ENCODE measurements around the gene RPL28.

RPL28 gene

GRCh38 chr19:55439052-55439451, 53.3 kb downstream of the RPL28 start:
- Histone ChIP-seq H3K9ac (ENCODE audit: low read length in 5 of 5) (no peak overlapping the region), H3K27me3 (ENCODE audit: control insufficient read depth in 5 of 5, insufficient read depth in 4 of 5, low read length in 5 of 5) (peaks cover 32 to 62% (median 55%) of the 10 kb centered on the region in 5 donors), H3K4me3 (ENCODE audit: low read depth in 1 of 5, low read length in 5 of 5) (no peak overlapping the region), H3K36me3 (ENCODE audit: control insufficient read depth in 5 of 5, insufficient read depth in 5 of 5, low read length in 5 of 5) (no peaks in the 10 kb centered on the region), H3K27ac (ENCODE audit: low read depth, low read length) (no peak overlapping the region), H3K9me3 (ENCODE audit: control insufficient read depth in 5 of 5, low read length in 5 of 5) (peaks cover 0 to 4% (median 0%) of the 10 kb centered on the region in 5 donors), H3K4me1 (ENCODE audit: control insufficient read depth in 5 of 5, insufficient read depth in 5 of 5, low read length in 5 of 5) (peaks cover 0 to 20% (median 6%) of the 10 kb centered on the region in 5 donors)

DNA sequence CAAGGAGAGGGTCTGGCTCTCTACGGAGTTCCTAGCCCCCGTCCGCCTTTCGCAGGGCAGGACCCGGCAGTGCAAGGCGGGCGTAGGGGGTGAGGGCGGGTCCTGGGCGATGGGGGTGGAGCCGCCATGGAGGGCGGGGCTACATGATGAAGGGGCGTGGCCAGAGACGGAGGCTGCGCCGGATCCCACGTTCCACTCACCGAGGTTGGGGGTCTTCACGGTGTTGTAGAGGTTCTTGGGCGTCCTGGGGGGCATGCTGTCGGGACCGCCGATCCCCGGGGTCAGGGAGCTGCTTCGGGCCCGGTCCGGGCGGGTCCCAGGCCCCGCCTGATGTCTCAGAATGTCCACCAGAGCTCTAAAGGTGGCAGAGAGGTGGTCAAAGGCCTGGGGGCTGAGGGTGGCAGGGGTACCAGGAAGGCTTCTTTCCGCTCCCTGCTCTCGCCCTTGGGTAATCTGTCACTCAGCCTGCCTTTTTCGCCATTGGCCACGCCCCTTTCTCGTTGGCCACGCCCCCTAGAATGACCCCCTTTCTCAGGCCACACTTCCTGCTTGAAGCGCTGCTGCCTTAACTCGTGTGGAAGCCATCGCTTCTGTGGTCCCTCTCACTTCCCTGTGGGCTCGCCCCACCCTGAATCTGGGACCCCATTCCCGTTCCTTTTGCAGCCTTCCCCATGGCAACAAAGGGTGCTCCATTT, 54.8 kb downstream of the RPL28 start:
- Histone ChIP-seq H3K4me1 (ENCODE audit: control insufficient read depth in 5 of 5, insufficient read depth in 5 of 5, low read length in 5 of 5) (peaks cover 0 to 20% (median 6%) of the 10 kb centered on the region in 5 donors), H3K9me3 (ENCODE audit: control insufficient read depth in 5 of 5, low read length in 5 of 5) (peaks cover 0 to 4% (median 0%) of the 10 kb centered on the region in 5 donors), H3K27me3 (ENCODE audit: control insufficient read depth in 5 of 5, insufficient read depth in 4 of 5, low read length in 5 of 5) (peaks cover 38 to 73% (median 63%) of the 10 kb centered on the region in 5 donors), H3K9ac (ENCODE audit: low read length in 5 of 5) (no peak overlapping the region), H3K36me3 (ENCODE audit: control insufficient read depth in 5 of 5, insufficient read depth in 5 of 5, low read length in 5 of 5) (no peaks in the 10 kb centered on the region), H3K4me3 (ENCODE audit: low read depth in 1 of 5, low read length in 5 of 5) (no peak overlapping the region), H3K27ac (ENCODE audit: low read depth, low read length) (no peak overlapping the region)

DNA sequence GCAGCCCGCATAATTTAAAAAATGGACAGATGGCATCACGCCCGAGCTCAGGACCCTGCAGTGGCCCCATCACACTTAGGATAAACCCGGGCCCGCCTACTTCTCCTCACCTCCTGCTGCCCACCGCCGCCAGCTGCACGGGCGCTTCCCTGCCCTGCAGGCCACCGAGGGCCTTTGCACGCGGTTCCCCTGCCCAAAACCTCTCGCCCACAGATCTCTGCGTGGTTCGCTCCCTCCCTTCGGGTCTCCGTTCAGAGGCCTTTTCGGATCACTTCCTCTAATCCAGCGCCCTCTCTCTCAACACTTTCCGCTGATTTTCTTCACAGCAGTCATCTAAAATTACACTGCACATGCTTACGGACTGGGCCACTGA, 55.6 kb downstream of the RPL28 start:
- peaks cover 0 to 4% (median 0%) of the 10 kb centered on the region in 5 donors for H3K9me3 ChIP-seq (ENCODE audit: control insufficient read depth in 5 of 5, low read length in 5 of 5)
- no peak overlapping the region for H3K4me3 ChIP-seq (ENCODE audit: low read depth in 1 of 5, low read length in 5 of 5)
- H3K27me3 ChIP-seq (ENCODE audit: control insufficient read depth in 5 of 5, insufficient read depth in 4 of 5, low read length in 5 of 5), result peaks cover 38 to 73% (median 63%) of the 10 kb centered on the region in 5 donors
- no peaks in the 10 kb centered on the region for H3K36me3 ChIP-seq (ENCODE audit: control insufficient read depth in 5 of 5, insufficient read depth in 5 of 5, low read length in 5 of 5)
- no peak overlapping the region for H3K27ac ChIP-seq (ENCODE audit: low read depth, low read length)
- H3K9ac ChIP-seq (ENCODE audit: low read length in 5 of 5), result no peak overlapping the region
- peaks cover 0 to 20% (median 6%) of the 10 kb centered on the region in 5 donors for H3K4me1 ChIP-seq (ENCODE audit: control insufficient read depth in 5 of 5, insufficient read depth in 5 of 5, low read length in 5 of 5)

DNA sequence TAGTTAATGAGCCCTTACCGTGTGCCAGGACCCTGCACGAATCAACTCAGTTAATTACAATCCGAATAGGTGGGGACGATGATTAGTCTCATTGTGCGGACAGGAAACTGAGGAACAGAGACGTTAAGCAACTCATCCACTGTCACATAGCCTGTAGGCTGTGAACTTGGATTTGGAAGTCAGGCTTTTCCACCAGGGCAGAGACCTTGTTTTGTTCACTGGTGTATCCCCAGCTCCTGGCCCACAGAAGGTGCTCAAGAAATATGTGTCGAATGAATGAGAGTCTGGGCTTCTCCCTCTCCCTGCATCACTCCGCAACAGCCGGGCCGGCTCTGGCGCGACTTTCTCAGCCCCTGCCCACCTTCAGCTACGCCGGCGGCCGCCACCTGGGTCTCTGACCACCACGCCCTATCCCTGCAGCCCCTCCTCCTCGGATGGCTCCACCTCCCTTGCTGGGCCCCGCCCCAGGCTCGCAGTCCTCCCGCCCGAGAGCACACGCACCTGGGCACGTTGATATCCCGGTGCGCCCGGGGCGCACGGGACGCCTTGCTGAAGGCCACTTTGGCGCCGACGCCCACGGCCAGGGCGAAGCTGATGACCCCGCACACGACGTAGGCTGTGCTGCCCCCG, 56.1 kb downstream of the RPL28 start:
- H3K4me3 ChIP-seq (ENCODE audit: low read depth in 1 of 5, low read length in 5 of 5), result no peak overlapping the region
- H3K27ac ChIP-seq (ENCODE audit: low read depth, low read length), result no peak overlapping the region
- H3K9ac ChIP-seq (ENCODE audit: low read length in 5 of 5), result no peak overlapping the region
- peaks cover 38 to 72% (median 63%) of the 10 kb centered on the region in 5 donors for H3K27me3 ChIP-seq (ENCODE audit: control insufficient read depth in 5 of 5, insufficient read depth in 4 of 5, low read length in 5 of 5)
- no peaks in the 10 kb centered on the region for H3K36me3 ChIP-seq (ENCODE audit: control insufficient read depth in 5 of 5, insufficient read depth in 5 of 5, low read length in 5 of 5)
- H3K4me1 ChIP-seq (ENCODE audit: control insufficient read depth in 5 of 5, insufficient read depth in 5 of 5, low read length in 5 of 5), result peaks cover 0 to 20% (median 6%) of the 10 kb centered on the region in 5 donors
- peaks cover 0 to 4% (median 0%) of the 10 kb centered on the region in 5 donors for H3K9me3 ChIP-seq (ENCODE audit: control insufficient read depth in 5 of 5, low read length in 5 of 5)

- Histone ChIP-seq H3K27ac (ENCODE audit: low read depth, low read length) (no peak overlapping the region), H3K4me3 (ENCODE audit: low read depth in 1 of 5, low read length in 5 of 5) (no peak overlapping the region), H3K9ac (ENCODE audit: low read length in 5 of 5) (no peak overlapping the region), H3K9me3 (ENCODE audit: control insufficient read depth in 5 of 5, low read length in 5 of 5) (peaks cover 0 to 4% (median 0%) of the 10 kb centered on the region in 5 donors), H3K27me3 (ENCODE audit: control insufficient read depth in 5 of 5, insufficient read depth in 4 of 5, low read length in 5 of 5) (peaks cover 38 to 75% (median 65%) of the 10 kb centered on the region in 5 donors), H3K36me3 (ENCODE audit: control insufficient read depth in 5 of 5, insufficient read depth in 5 of 5, low read length in 5 of 5) (no peaks in the 10 kb centered on the region), H3K4me1 (ENCODE audit: control insufficient read depth in 5 of 5, insufficient read depth in 5 of 5, low read length in 5 of 5) (peaks cover 0 to 20% (median 6%) of the 10 kb centered on the region in 5 donors)
These were observed 56.7 kb downstream of the RPL28 start for GRCh38 chr19:55442372-55442961.

DNA sequence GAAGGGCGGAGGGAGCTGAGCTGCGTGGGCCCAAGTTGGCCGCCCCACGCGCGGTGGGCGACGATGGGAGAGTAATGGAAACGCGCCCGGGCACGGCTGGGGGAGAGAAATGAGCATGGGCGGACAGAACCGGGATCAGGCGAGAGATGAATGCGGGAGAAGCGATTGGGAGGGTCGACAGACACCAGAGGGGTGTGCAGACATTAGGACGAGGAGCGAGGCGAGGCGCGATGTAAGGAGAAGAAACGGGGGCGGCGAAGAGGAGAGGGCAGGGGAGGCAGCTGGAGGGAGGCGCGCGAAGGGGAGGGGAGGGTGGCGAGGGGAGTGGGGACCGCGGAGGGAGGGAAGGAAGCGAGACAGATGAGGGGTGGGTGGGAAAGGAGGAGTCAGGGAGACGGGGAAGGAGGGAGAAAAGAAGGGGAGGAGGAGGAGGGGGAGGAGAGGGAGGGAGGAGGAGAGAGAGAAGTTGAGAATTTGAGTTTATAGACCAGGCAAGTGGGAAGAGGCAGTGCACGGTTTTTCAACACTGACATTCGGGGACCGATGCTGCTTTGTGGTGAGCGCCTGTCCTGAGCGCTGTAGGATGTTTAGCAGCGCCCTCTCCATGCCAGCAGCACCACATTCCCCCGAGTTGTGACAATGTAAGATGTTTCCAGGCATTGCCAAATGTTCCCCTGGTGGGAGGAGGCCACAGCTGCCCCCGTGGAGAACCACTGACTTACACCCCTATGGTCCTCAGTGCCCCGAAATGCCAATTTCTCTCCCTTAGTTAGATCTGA, 57.5 kb downstream of the RPL28 start, which contains the start of gene SHISA7:
Gene SHISA7, minus strand, starts transcription at position 256 of the 779 bp plus-strand sequence. CDS start 437 bp downstream, outside the sequence.
- H3K9me3 ChIP-seq (ENCODE audit: control insufficient read depth in 5 of 5, low read length in 5 of 5), result peaks cover 0 to 4% (median 0%) of the 10 kb centered on the region in 5 donors
- H3K27ac ChIP-seq (ENCODE audit: low read depth, low read length), result no peak within 1 kb of the TSS
- H3K4me3 ChIP-seq (ENCODE audit: low read depth in 1 of 5, low read length in 5 of 5), result no peak within 1 kb of the TSS
- H3K36me3 ChIP-seq (ENCODE audit: control insufficient read depth in 5 of 5, insufficient read depth in 5 of 5, low read length in 5 of 5), result no peaks in the 10 kb centered on the region
- H3K9ac ChIP-seq (ENCODE audit: low read length in 5 of 5), result no peak within 1 kb of the TSS
- peaks cover 0 to 20% (median 6%) of the 10 kb centered on the region in 5 donors for H3K4me1 ChIP-seq (ENCODE audit: control insufficient read depth in 5 of 5, insufficient read depth in 5 of 5, low read length in 5 of 5)
- peaks cover 38 to 71% (median 67%) of the 10 kb centered on the region in 5 donors for H3K27me3 ChIP-seq (ENCODE audit: control insufficient read depth in 5 of 5, insufficient read depth in 4 of 5, low read length in 5 of 5)

GRCh38 chr19:55443824-55444480, 58.2 kb downstream of the RPL28 start:
- Histone ChIP-seq H3K36me3 (ENCODE audit: control insufficient read depth in 5 of 5, insufficient read depth in 5 of 5, low read length in 5 of 5) (no peaks in the 10 kb centered on the region), H3K4me1 (ENCODE audit: control insufficient read depth in 5 of 5, insufficient read depth in 5 of 5, low read length in 5 of 5) (peaks cover 0 to 20% (median 6%) of the 10 kb centered on the region in 5 donors), H3K27me3 (ENCODE audit: control insufficient read depth in 5 of 5, insufficient read depth in 4 of 5, low read length in 5 of 5) (peaks cover 36 to 65% (median 63%) of the 10 kb centered on the region in 5 donors), H3K27ac (ENCODE audit: low read depth, low read length) (no peak overlapping the region), H3K4me3 (ENCODE audit: low read depth in 1 of 5, low read length in 5 of 5) (no peak overlapping the region), H3K9me3 (ENCODE audit: control insufficient read depth in 5 of 5, low read length in 5 of 5) (peaks cover 0 to 2% (median 0%) of the 10 kb centered on the region in 5 donors), H3K9ac (ENCODE audit: low read length in 5 of 5) (no peak overlapping the region)

- no peak overlapping the region for H3K27ac ChIP-seq (ENCODE audit: low read depth, low read length)
- H3K4me3 ChIP-seq (ENCODE audit: low read depth in 1 of 5, low read length in 5 of 5), result no peak overlapping the region
- no peaks in the 10 kb centered on the region for H3K9me3 ChIP-seq (ENCODE audit: control insufficient read depth in 5 of 5, low read length in 5 of 5)
- no peak overlapping the region for H3K9ac ChIP-seq (ENCODE audit: low read length in 5 of 5)
- peaks cover 35 to 65% (median 63%) of the 10 kb centered on the region in 5 donors for H3K27me3 ChIP-seq (ENCODE audit: control insufficient read depth in 5 of 5, insufficient read depth in 4 of 5, low read length in 5 of 5)
- no peaks in the 10 kb centered on the region for H3K36me3 ChIP-seq (ENCODE audit: control insufficient read depth in 5 of 5, insufficient read depth in 5 of 5, low read length in 5 of 5)
- peaks cover 0 to 20% (median 6%) of the 10 kb centered on the region in 5 donors for H3K4me1 ChIP-seq (ENCODE audit: control insufficient read depth in 5 of 5, insufficient read depth in 5 of 5, low read length in 5 of 5)
These were observed 58.9 kb downstream of the RPL28 start for GRCh38 chr19:55444646-55445045.

DNA sequence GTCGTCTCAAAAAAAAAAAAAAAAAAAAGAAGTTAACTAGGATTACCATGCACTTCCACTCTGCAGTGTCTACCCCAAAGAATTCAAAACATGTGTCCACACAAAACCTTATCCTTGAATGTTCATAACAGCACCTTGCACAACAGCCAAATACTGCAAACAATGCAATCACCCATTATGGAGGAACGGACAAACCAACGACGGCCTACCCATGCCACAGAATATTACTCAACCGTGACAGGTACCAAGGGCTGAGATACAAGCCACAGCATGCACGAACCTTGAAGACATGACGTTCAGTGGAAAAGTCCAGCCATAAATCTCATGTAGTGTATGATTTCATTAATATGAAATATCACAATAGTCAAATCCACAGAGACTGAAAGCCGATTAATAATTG, 60.3 kb downstream of the RPL28 start:
- Histone ChIP-seq H3K36me3 (ENCODE audit: control insufficient read depth in 5 of 5, insufficient read depth in 5 of 5, low read length in 5 of 5) (no peaks in the 10 kb centered on the region), H3K27ac (ENCODE audit: low read depth, low read length) (no peak overlapping the region), H3K9me3 (ENCODE audit: control insufficient read depth in 5 of 5, low read length in 5 of 5) (no peaks in the 10 kb centered on the region), H3K9ac (ENCODE audit: low read length in 5 of 5) (no peak overlapping the region), H3K4me3 (ENCODE audit: low read depth in 1 of 5, low read length in 5 of 5) (no peak overlapping the region), H3K4me1 (ENCODE audit: control insufficient read depth in 5 of 5, insufficient read depth in 5 of 5, low read length in 5 of 5) (peaks cover 0 to 10% (median 5%) of the 10 kb centered on the region in 5 donors), H3K27me3 (ENCODE audit: control insufficient read depth in 5 of 5, insufficient read depth in 4 of 5, low read length in 5 of 5) (peaks cover 27 to 62% (median 58%) of the 10 kb centered on the region in 5 donors)
